Epidermal melanocyte (primary cell): ENCODE results near the gene TRIM59.

ENCODE experiments used
- DNase-seq: peaks from one replicate; pipeline ENCODE4 v3.0.0; 2011; ENCODE audit warnings: low spot score; ENCODE audit not compliant: insufficient read length

Gene TRIM59

GRCh38 chr3:160403028-160403545, 46.5 kb downstream of the TRIM59 start:
- DNase-seq: no peak

- no peak for DNase-seq
Measured at GRCh38 chr3:160402221-160403027, 47.2 kb downstream of the TRIM59 start.

GRCh38 chr3:160401291-160402095, 48.1 kb downstream of the TRIM59 start:
- no peak for DNase-seq

GRCh38 chr3:160400702-160401150, 48.9 kb downstream of the TRIM59 start:
- DNase-seq: no peak

- no peak for DNase-seq
Measured at GRCh38 chr3:160400030-160400701, 49.4 kb downstream of the TRIM59 start.

GRCh38 chr3:160399125-160400029, 50.2 kb downstream of the TRIM59 start, which contains the start of the genes IFT80 and SMC4:
IFT80 (minus strand) TSS chr3:160399225; CDS start chr3:160384600, 14,625 bp downstream.
SMC4 (plus strand) TSS chr3:160399650; CDS start chr3:160400827, 1,177 bp downstream.
- DNase-seq: peak; percentile 88

- DNase-seq: no peak
Measured at GRCh38 chr3:160398820-160399124, 50.8 kb downstream of the TRIM59 start.

- no peak for DNase-seq
Measured at GRCh38 chr3:160395297-160395696, 54.3 kb downstream of the TRIM59 start.

GRCh38 chr3:160394009-160394392, 55.6 kb downstream of the TRIM59 start:
- no peak for DNase-seq

GRCh38 chr3:160393346-160394008, 56.1 kb downstream of the TRIM59 start:
- no peak for DNase-seq

GRCh38 chr3:160392798-160393197, 56.8 kb downstream of the TRIM59 start:
- no peak for DNase-seq

GRCh38 chr3:160390565-160391138, 58.9 kb downstream of the TRIM59 start:
- no peak for DNase-seq
